ENCODE data around the gene DHRS12.

DHRS12 gene

GRCh38 chr13:51764184-51765141 lies 39.5 kb downstream of the DHRS12 start:
- DNase-seq (ENCODE audit: low read depth) = peak; percentile 81
- TF ChIP-seq CTCF (conservative IDR thresholded peaks at IDR 0.05; ENCODE audit: low read depth, low read length) = peak; percentile 16
- peak overlapping the region; percentile 5 for H3K4me3 ChIP-seq (ENCODE audit: low read depth, low read length)

GRCh38 chr13:51763486-51763885 lies 40.5 kb downstream of the DHRS12 start:
- no peak for TF ChIP-seq CTCF (conservative IDR thresholded peaks at IDR 0.05; ENCODE audit: low read depth, low read length)
- no peak overlapping the region for H3K4me3 ChIP-seq (ENCODE audit: low read depth, low read length)
- DNase-seq (ENCODE audit: low read depth) = no peak

- H3K4me3 ChIP-seq (ENCODE audit: low read depth, low read length) = no peak overlapping the region
- DNase-seq (ENCODE audit: low read depth) = no peak
- TF ChIP-seq CTCF (conservative IDR thresholded peaks at IDR 0.05; ENCODE audit: low read depth, low read length) = no peak
Observed at GRCh38 chr13:51761643-51762350, 42.2 kb downstream of the DHRS12 start.

- H3K4me3 ChIP-seq (ENCODE audit: low read depth, low read length) = no peak overlapping the region
- no peak for DNase-seq (ENCODE audit: low read depth)
- no peak for TF ChIP-seq CTCF (conservative IDR thresholded peaks at IDR 0.05; ENCODE audit: low read depth, low read length)
Observed at GRCh38 chr13:51760592-51760991, 43.4 kb downstream of the DHRS12 start.

- H3K4me3 ChIP-seq (ENCODE audit: low read depth, low read length) = no peak overlapping the region
- no peak for TF ChIP-seq CTCF (conservative IDR thresholded peaks at IDR 0.05; ENCODE audit: low read depth, low read length)
- peak; percentile 63 for DNase-seq (ENCODE audit: low read depth)
Observed at GRCh38 chr13:51759240-51759639, 44.7 kb downstream of the DHRS12 start.

GRCh38 chr13:51758691-51759090 lies 45.3 kb downstream of the DHRS12 start:
- no peak overlapping the region for H3K4me3 ChIP-seq (ENCODE audit: low read depth, low read length)
- no peak for DNase-seq (ENCODE audit: low read depth)
- no peak for TF ChIP-seq CTCF (conservative IDR thresholded peaks at IDR 0.05; ENCODE audit: low read depth, low read length)

Measured in choroid plexus epithelial cell (primary cell).